Loucy (cell line): ENCODE measurements around the gene TRMO.

Source experiments
- H2AFZ ChIP-seq: fragments of 200-600 bp; sonication (generic); 2 replicates; pipeline ENCODE4 v1.6.0; 2016; ENCODE audit warnings: antibody characterized with exemption, mild to moderate bottlenecking, low read length, moderate library complexity
- H3F3A ChIP-seq: fragments of 200-600 bp; 2 replicates; pipeline ENCODE4 v1.6.0; 2016; ENCODE audit warnings: antibody characterized with exemption, low read depth, mild to moderate bottlenecking
- H3K27me3 ChIP-seq: fragments of 200-600 bp; sonication (generic); 2 replicates; pipeline ENCODE4 v1.6.1; 2014; ENCODE audit warnings: low read length, mild to moderate bottlenecking; ENCODE audit not compliant: insufficient read depth, poor library complexity, severe bottlenecking
- H3K36me3 ChIP-seq: fragments of 200-600 bp; sonication (generic); 2 replicates; pipeline ENCODE4 v1.6.1; 2016; ENCODE audit warnings: low read length; ENCODE audit not compliant: insufficient read depth
- H3K4me1 ChIP-seq: fragments of 200-600 bp; sonication (generic); 2 replicates; pipeline ENCODE4 v1.5.1; 2014; ENCODE audit warnings: low read length, mild to moderate bottlenecking; ENCODE audit not compliant: insufficient read depth, poor library complexity, severe bottlenecking
- H3K4me2 ChIP-seq: fragments of 200-600 bp; sonication (generic); 2 replicates; pipeline ENCODE4 v1.6.0; 2014; ENCODE audit warnings: antibody characterized with exemption, low read length, low read depth, mild to moderate bottlenecking; ENCODE audit not compliant: poor library complexity, severe bottlenecking
- H3K4me3 ChIP-seq: fragments of 200-600 bp; sonication (generic); 2 replicates; pipeline ENCODE4 v1.5.1; 2014; ENCODE audit warnings: low read length, mild to moderate bottlenecking, mixed read lengths; ENCODE audit not compliant: poor library complexity, severe bottlenecking
- H3K79me2 ChIP-seq: fragments of 200-600 bp; sonication (generic); 2 replicates; pipeline ENCODE4 v1.6.1; 2014; ENCODE audit warnings: low read length; ENCODE audit not compliant: insufficient read depth
- H3K9ac ChIP-seq: fragments of 200-600 bp; sonication (generic); 2 replicates; pipeline ENCODE4 v1.6.0; 2014; ENCODE audit warnings: mild to moderate bottlenecking, low read depth, low read length, moderate library complexity; ENCODE audit not compliant: poor library complexity, severe bottlenecking
- H3K9me2 ChIP-seq: fragments of 200-600 bp; sonication (generic); replicated peaks from 2 replicates; pipeline ENCODE4 v1.6.1; 2016; ENCODE audit warnings: low read depth, low read length, mixed read lengths
- H3K9me3 ChIP-seq: fragments of 200-600 bp; sonication (generic); 2 replicates; pipeline ENCODE4 v1.6.1; 2014; ENCODE audit warnings: mild to moderate bottlenecking, antibody characterized with exemption, low read length, low read depth; ENCODE audit not compliant: insufficient read depth
- H4K20me1 ChIP-seq: fragments of 200-600 bp; sonication (generic); 2 replicates; pipeline ENCODE4 v1.6.0; 2014; ENCODE audit warnings: antibody characterized with exemption, low read length, mild to moderate bottlenecking; ENCODE audit not compliant: insufficient read depth, poor library complexity, severe bottlenecking
- CTCF ChIP-seq: fragments of 200-600 bp; sonication (generic); conservative IDR thresholded peaks from 2 replicates; pipeline ENCODE4 v1.5.1; 2014; ENCODE audit warnings: mild to moderate bottlenecking, antibody characterized with exemption, low read length
- EZH2phosphoT487 ChIP-seq: fragments of 200-600 bp; IDR thresholded peaks from 2 replicates; pipeline ENCODE4 v1.6.1; 2018; ENCODE audit warnings: antibody characterized with exemption, mild to moderate bottlenecking, moderate library complexity, borderline replicate concordance

The TRMO gene

GRCh38 chr9:97874624-97875023 lies 47.7 kb downstream of the TRMO start:
- H3F3A ChIP-seq = no peaks in the 10 kb centered on the region
- no peaks in the 10 kb centered on the region for H3K9me2 ChIP-seq
- TF ChIP-seq CTCF = no peak
- no peak for TF ChIP-seq EZH2phosphoT487
- no peaks in the 10 kb centered on the region for H3K79me2 ChIP-seq
- H3K36me3 ChIP-seq = no peaks in the 10 kb centered on the region
- H3K4me3 ChIP-seq = no peak overlapping the region
- H2AFZ ChIP-seq = no peak overlapping the region
- no peaks in the 10 kb centered on the region for H3K9me3 ChIP-seq
- no peaks in the 10 kb centered on the region for H3K4me1 ChIP-seq
- no peaks in the 10 kb centered on the region for H4K20me1 ChIP-seq
- H3K27me3 ChIP-seq = no peaks in the 10 kb centered on the region
- H3K4me2 ChIP-seq = no peak overlapping the region
- H3K9ac ChIP-seq = no peak overlapping the region

GRCh38 chr9:97873882-97874281 lies 48.4 kb downstream of the TRMO start:
- Histone ChIP-seq H3K36me3 (no peaks in the 10 kb centered on the region), H3K79me2 (no peaks in the 10 kb centered on the region), H3K27me3 (no peaks in the 10 kb centered on the region), H3K9me3 (no peaks in the 10 kb centered on the region), H3F3A (no peaks in the 10 kb centered on the region), H4K20me1 (no peaks in the 10 kb centered on the region), H3K9me2 (no peaks in the 10 kb centered on the region), H2AFZ (no peak overlapping the region), H3K4me2 (no peak overlapping the region), H3K4me1 (no peaks in the 10 kb centered on the region), H3K9ac (no peak overlapping the region), H3K4me3 (no peak overlapping the region)
- TF ChIP-seq CTCF = no peak
- TF ChIP-seq EZH2phosphoT487 = no peak

GRCh38 chr9:97873425-97873824 lies 48.9 kb downstream of the TRMO start:
- TF ChIP-seq CTCF = no peak
- TF ChIP-seq EZH2phosphoT487 = no peak
- Histone ChIP-seq H3K36me3 (no peaks in the 10 kb centered on the region), H3K9ac (no peak overlapping the region), H4K20me1 (no peaks in the 10 kb centered on the region), H3K79me2 (no peaks in the 10 kb centered on the region), H3F3A (no peaks in the 10 kb centered on the region), H3K4me2 (no peak overlapping the region), H3K4me3 (no peak overlapping the region), H3K27me3 (no peaks in the 10 kb centered on the region), H3K4me1 (no peaks in the 10 kb centered on the region), H3K9me2 (no peaks in the 10 kb centered on the region), H2AFZ (no peak overlapping the region), H3K9me3 (no peaks in the 10 kb centered on the region)
